Tibial artery (tissue), 4 donors: ENCODE results near the gene KDM8.
A peak's percentile ranks its signal among the peaks of the same experiment; 100 is the strongest.

Source experiments
- DNase-seq, 2 donors: peaks; one replicate each; pipeline ENCODE4 v3.0.0-alpha.2; 2019
- H3K27ac ChIP-seq, 2 donors: fragments of 200-600 bp; sonication (generic) in 1 of 2; 1 replicate in 1 of 2; 2 replicates in 1 of 2; pipeline ENCODE4 v1.5.1; 2018 to 2019; ENCODE audit warnings: mild to moderate bottlenecking in 1 of 2
- H3K27me3 ChIP-seq, 2 donors: fragments of 200-600 bp; sonication (generic) in 1 of 2; one replicate each; pipeline versions ENCODE4 v1.5.1 to v1.6.0; 2016 to 2019
- H3K36me3 ChIP-seq, 3 donors: fragments of 200-600 bp; sonication (generic) in 2 of 3; one replicate each; pipeline ENCODE4 v1.5.1; 2016 to 2019; ENCODE audit warnings: mild to moderate bottlenecking in 2 of 3
- H3K4me1 ChIP-seq, 4 donors: fragments of 200-600 bp; sonication (generic) in 2 of 4; 1 replicate in 3 of 4; 2 replicates in 1 of 4; pipeline ENCODE4 v1.5.1; 2016 to 2019
- H3K4me3 ChIP-seq, 2 donors: fragments of 200-600 bp; sonication (generic) in 1 of 2; 1 replicate in 1 of 2; 2 replicates in 1 of 2; pipeline ENCODE4 v1.5.1; 2018 to 2019; ENCODE audit warnings: mild to moderate bottlenecking in 2 of 2
- H3K9me3 ChIP-seq, 3 donors: fragments of 200-600 bp; sonication (generic) in 1 of 3; one replicate each; pipeline ENCODE4 v1.5.1; 2016 to 2019
- intact Hi-C: fragments of 100-400 bp; cut with DNase I; formaldehyde crosslinking; loops from one replicate; pipeline ENCODE4 v1.15.0; 2023; ENCODE audit warnings: low total_unique reads
- TF ChIP-seq, protein P1 (sequence below), 2 experiments: fragments of 200-600 bp in 1 of 2; fragments of 450-650 bp in 1 of 2; IDR thresholded peaks; one replicate each; pipeline ENCODE4 v1.5.1; 2017 to 2019; ENCODE audit warnings: antibody characterized with exemption in 2 of 2, mild to moderate bottlenecking in 1 of 2, moderate library complexity in 1 of 2

Gene KDM8

DNA sequence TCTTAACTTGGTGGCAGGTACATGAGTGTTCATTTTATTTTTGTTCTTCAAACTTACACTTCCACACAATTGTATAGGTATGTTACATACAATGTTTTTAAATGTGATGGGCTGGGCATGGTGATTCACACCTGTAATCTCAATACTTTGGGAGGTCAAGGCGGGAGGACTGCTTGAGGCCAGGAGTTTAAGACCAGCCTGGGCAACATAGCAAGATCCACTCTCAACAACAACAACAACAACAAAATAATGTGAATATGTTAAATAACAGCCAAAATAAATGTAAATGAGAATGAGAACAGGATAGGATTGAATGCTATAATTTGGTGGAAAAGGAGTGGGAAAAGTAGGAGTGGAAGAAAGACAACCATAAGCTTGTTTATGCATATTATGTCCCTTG, 62.7 kb downstream of the KDM8 start:
- DNase-seq = no peak
- H3K36me3 ChIP-seq = no peaks in the 10 kb centered on the region
- TF ChIP-seq, protein P1, sequence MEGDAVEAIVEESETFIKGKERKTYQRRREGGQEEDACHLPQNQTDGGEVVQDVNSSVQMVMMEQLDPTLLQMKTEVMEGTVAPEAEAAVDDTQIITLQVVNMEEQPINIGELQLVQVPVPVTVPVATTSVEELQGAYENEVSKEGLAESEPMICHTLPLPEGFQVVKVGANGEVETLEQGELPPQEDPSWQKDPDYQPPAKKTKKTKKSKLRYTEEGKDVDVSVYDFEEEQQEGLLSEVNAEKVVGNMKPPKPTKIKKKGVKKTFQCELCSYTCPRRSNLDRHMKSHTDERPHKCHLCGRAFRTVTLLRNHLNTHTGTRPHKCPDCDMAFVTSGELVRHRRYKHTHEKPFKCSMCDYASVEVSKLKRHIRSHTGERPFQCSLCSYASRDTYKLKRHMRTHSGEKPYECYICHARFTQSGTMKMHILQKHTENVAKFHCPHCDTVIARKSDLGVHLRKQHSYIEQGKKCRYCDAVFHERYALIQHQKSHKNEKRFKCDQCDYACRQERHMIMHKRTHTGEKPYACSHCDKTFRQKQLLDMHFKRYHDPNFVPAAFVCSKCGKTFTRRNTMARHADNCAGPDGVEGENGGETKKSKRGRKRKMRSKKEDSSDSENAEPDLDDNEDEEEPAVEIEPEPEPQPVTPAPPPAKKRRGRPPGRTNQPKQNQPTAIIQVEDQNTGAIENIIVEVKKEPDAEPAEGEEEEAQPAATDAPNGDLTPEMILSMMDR (IDR thresholded peaks at IDR 0.05) = no peak
- intact Hi-C loops = no loop called here
- H3K27ac ChIP-seq = no peak overlapping the region
- no peak overlapping the region for H3K4me3 ChIP-seq
- peaks cover 0 to 20% (median 9%) of the 10 kb centered on the region in 4 donors for H3K4me1 ChIP-seq
- no peaks in the 10 kb centered on the region for H3K27me3 ChIP-seq
- no peaks in the 10 kb centered on the region for H3K9me3 ChIP-seq

GRCh38 chr16:27267037-27267677, 63.8 kb downstream of the KDM8 start:
- peaks cover 0 to 20% (median 9%) of the 10 kb centered on the region in 4 donors for H3K4me1 ChIP-seq
- no peaks in the 10 kb centered on the region for H3K27me3 ChIP-seq
- DNase-seq = no peak
- intact Hi-C loops = no loop called here
- no peak overlapping the region for H3K4me3 ChIP-seq
- no peaks in the 10 kb centered on the region for H3K9me3 ChIP-seq
- H3K27ac ChIP-seq = no peak overlapping the region
- H3K36me3 ChIP-seq = no peaks in the 10 kb centered on the region
- TF ChIP-seq, protein P1 (IDR thresholded peaks at IDR 0.05) = no peak

DNA sequence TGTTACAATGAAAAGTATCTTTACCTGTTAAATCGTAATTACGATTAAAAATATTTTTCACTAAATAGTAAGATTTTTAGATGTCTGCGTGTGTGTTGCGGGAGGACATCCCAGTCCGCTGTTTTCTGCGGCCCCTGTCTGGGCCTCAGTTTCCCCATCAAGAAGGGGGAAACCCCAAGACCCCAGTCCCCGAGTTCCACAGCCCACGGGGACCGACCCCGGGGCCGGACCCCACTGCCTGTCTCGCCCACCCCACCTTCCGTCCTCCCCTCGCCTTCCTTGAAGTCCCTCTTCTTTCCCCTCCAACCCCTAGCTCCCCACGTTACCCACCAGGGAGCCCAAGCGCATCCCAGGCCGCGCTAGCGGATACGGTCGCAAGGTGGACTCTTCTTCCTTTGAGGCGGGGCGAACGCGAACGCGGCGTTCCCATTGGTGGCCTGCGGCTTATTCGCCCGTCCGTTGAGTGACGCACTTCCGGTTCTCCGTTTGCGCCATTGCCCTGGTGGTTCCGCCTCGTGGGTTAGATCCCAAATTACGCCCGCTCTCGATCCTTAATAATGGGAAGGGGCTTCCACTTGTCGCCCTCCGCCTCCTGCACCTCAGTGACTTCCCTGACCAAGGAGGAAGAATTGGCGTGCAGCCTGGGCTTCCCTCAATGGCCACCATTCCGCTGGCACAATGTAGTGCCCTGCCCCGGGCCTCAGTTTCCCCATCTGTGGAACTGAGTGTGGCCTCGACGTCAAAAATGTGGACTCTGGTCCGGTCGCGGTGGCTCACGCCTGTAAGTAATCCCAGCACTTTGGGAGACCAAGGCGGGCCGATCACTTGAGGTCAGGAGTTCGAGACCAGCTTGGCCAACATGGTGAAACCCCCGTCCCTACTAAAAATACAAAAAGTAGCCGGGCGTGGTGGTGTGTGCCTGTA, 65.3 kb downstream of the KDM8 start, which contains the start of gene NSMCE1:
Gene NSMCE1, minus strand, starts transcription at position 397 of the 924 bp plus-strand sequence. CDS start 11,202 bp downstream, outside the sequence.
- peaks cover 0 to 20% (median 9%) of the 10 kb centered on the region in 4 donors for H3K4me1 ChIP-seq
- intact Hi-C loops = no loop called here
- H3K36me3 ChIP-seq = no peaks in the 10 kb centered on the region
- H3K9me3 ChIP-seq = no peaks in the 10 kb centered on the region
- TF ChIP-seq, protein P1 (IDR thresholded peaks at IDR 0.05) = peak; percentile 32 to 40
- peak within 1 kb of the TSS; percentile 89 for H3K27ac ChIP-seq
- no peaks in the 10 kb centered on the region for H3K27me3 ChIP-seq
- peak within 1 kb of the TSS; percentile 82 to 95 for H3K4me3 ChIP-seq
- DNase-seq = peak; percentile 97 to 99

DNA sequence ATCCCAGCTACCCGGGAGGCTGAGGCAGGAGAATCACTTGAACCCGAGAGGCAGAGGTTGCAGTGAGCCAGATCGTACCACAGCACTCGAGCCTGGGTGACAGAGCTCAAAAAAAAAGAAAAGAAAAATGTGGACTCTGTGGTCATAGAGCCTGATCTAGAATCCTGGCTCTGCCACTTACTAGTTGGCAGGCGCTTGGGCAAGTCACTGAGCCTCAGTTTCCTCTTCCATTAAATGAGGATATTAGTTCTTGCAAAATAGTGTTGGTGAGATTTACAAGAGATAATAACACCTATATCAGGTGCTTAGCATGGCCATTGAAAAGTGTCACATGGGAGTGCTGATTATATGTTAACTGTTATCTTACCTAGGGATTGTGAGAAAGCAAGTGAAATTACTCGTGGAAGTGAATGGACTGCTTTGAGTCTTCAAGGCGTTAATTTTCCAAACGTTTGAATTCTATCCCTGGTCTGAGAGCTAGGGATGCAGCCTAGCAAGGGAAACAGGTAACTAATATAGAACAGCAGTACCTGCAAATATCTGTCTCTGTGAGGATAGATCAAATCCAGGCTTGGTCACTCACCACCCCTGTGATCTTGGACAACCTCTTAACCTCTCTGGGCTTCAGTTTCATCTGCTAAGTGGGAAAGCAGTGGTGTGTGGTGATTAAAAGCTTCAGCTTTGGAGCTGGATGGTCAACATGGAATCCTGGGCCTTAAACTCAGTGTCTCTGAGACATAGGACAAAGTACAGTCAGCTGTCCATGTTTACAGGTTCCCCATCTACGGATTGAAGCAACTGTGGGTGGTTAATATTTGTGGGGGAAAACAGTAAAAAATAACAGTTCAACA, 66.2 kb downstream of the KDM8 start:
- Histone ChIP-seq H3K27ac (peak overlapping the region; percentile 89), H3K36me3 (no peaks in the 10 kb centered on the region), H3K4me1 (peaks cover 0 to 14% (median 9%) of the 10 kb centered on the region in 4 donors), H3K4me3 (peak overlapping the region; percentile 82 to 95), H3K9me3 (no peaks in the 10 kb centered on the region), H3K27me3 (no peaks in the 10 kb centered on the region)
- DNase-seq = no peak
- TF ChIP-seq, protein P1 (IDR thresholded peaks at IDR 0.05) = no peak
- intact Hi-C loops = no loop called here

- no peak overlapping the region for H3K4me3 ChIP-seq
- H3K27me3 ChIP-seq = no peaks in the 10 kb centered on the region
- TF ChIP-seq, protein P1 (IDR thresholded peaks at IDR 0.05) = no peak
- H3K27ac ChIP-seq = no peak overlapping the region
- no peak for DNase-seq
- no peaks in the 10 kb centered on the region for H3K36me3 ChIP-seq
- H3K4me1 ChIP-seq = peaks cover 0 to 13% (median 9%) of the 10 kb centered on the region in 4 donors
- intact Hi-C loops = no loop called here
- no peaks in the 10 kb centered on the region for H3K9me3 ChIP-seq
Observed at GRCh38 chr16:27270349-27270748, 67.0 kb downstream of the KDM8 start.
